HG02798 (cell line): ENCODE measurements around the gene LARGE1.
"Not testable (repeated sequence)": the region's sequence is repeated elsewhere in the genome, so short reads cannot be mapped to it uniquely, and the experiment has no call there.

Source experiments
- ATAC-seq: cut with Tn5 transposase; IDR thresholded peaks from one replicate; pipeline ENCODE4 v1.9.1; 2021; ENCODE audit warnings: mild to moderate bottlenecking; ENCODE audit not compliant: unreplicated experiment, poor library complexity

Gene LARGE1

GRCh38 chr22:33470456-33470855, 449.8 kb downstream of the LARGE1 start:
- ATAC-seq: peak; percentile 43

- ATAC-seq: no peak
These were observed 452.6 kb downstream of the LARGE1 start for GRCh38 chr22:33467620-33468095.

DNA sequence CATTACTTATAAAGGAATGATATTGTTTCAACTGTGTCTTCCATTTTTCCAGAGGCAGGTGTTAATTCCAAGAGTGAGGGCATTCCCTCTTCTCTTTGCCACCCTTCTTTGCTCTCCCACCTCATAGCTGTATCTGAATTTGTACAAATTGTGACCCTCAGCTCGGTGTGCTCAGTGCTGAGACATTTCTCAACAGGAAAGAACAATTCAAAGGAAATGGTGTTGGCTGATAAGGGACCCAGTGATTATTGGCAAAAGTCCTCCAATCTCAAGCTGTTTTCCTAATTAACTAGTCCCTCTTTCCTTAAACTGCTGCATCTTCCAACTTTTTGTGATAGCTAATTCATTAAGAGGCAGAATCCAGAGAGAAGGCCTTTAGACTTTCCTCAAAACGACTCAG, 453.2 kb downstream of the LARGE1 start:
- no peak for ATAC-seq

DNA sequence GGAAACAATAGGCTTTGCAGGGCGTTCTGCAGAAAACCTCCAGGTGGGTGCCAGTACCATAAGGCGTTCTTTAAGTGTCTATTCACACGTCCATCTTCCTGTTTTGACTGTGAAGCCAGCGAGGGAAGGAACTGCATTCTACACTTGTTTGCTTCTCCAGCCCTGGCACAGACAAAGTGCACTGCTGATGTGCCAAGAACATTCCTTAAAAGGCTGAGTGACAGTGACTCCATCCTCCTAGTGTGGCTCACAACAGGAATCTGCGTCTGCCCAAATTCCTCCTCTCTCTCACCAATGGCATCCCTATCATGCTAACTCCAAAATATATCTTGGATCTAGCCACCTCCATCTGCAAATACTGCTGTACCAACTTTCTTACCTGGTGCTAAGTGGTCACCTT, 454.7 kb downstream of the LARGE1 start:
- ATAC-seq: no peak

- no peak for ATAC-seq
These were observed 455.6 kb downstream of the LARGE1 start for GRCh38 chr22:33464698-33465097.

GRCh38 chr22:33461698-33462434, 458.4 kb downstream of the LARGE1 start:
- no peak for ATAC-seq

DNA sequence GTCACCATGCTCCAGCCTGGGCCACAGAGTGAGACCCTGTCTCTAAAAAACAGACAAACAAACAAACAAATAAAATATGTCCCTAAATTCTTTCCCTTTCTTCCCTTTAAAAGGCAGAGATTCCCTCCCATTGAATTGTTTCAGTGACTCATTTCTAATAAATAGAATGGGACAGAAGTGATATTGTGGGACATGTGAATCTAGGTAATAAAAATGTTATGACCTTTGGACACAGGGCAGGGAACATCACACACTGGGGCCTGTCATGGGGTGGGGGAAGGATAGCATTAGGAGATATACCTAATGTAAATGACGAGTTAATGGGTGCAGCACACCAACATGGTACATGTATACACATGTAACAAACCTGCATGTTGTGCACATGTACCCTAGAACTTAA, 459.0 kb downstream of the LARGE1 start:
- ATAC-seq: not testable (repeated sequence)

DNA sequence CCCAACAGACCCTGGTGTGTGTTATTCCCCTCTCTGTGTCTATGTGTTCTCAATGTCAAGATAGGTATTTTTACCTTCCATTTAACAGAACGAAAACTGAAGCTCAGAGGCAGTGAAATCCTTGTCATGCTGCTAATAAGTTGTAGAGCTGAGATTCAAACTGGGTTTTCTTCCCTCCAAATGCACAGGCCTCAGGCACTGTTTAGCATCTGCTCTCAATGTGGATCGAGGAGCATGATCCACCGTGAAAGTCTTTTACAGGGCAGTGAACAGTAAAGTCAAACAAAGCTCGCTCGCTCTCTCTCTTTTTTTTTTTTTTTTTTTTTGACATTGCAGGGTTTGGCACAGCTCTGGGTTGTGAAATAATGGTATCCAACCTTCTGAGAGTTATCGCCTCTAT, 461.1 kb downstream of the LARGE1 start:
- no peak for ATAC-seq

DNA sequence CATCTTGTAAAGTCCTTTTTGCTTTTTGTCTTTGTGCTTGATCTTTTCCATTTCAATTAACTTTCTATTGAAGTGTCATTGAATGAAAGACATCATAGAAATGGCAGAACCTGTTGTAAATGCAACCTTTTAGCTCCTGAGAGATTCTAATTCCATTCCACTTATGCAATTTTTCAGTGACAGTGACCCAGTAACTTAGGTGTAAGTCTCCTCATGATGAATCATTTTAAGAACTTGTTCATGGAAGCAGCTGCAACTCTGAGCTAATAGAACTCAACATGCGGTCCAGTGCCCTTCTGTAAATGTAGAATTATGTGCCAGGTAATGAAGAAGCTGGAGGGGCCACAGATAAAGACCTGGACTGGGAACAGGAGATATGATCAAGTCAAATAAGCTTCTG, 463.8 kb downstream of the LARGE1 start:
- ATAC-seq: no peak

DNA sequence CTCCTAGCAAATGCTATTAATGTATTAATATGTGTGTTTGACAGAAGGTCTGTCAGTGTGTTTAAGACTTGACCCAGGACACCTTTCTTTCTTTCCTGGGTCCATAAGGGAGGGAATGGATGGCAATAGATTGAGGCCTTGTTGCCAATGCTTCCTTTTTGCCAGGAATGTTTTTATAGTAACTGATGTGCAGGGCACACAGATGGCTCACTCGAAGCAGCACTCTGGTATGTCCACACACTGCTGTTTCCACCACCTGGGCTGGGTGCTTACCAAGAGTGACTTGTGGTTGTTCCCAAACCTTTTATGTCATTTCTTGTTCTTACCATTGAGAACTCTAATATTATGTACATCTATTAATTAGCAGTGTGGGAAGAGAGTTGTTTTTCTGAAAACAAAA, 465.2 kb downstream of the LARGE1 start:
- no peak for ATAC-seq

DNA sequence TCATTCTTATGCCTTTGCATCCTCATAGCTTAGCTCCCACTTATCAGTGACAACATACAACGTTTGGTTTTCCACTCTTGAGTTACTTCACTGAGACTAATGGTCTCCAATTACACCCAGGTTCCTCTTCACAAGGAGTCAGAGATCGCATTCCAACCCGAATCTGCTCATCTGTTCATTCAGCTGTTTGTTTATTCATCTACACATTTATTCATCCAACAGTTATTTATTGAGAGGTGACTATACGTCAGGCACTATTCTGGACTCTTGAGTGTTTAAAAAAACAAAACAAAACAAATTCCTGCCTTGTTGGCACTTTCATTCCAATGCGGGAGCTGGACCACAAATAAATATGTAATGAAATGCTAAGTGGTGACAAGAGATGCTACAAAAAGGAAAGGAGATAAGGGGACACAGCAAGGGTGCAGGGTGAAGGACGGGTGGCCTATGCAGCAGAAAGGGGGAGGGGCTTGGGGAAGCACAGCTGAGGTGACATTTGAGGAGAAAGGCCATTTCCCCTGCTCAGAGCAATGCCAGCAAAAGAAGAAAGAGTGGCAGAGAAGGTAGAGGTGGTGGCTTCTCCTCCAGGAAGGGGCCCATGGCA, 468.3 kb downstream of the LARGE1 start:
- no peak for ATAC-seq

- ATAC-seq: no peak
These were observed 469.5 kb downstream of the LARGE1 start for GRCh38 chr22:33450756-33451155.

DNA sequence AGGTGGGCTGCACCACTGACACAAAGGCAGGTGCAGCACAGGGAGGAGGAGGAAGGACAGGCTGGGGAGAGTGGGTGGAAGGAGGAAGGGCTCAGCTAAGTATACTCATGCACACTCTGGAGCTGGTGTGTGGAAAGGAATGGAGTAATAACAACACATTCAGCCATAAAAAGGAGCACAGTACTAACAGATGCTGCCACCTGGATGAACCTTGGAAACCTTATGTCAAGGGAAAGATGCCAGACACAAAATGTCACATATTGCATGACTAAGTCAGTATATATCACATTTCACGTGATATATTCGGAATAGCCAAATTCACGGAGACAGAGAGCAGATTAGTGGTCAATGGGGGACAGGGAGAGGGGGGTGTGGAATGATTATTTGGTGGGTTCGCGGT, 472.5 kb downstream of the LARGE1 start:
- no peak for ATAC-seq

DNA sequence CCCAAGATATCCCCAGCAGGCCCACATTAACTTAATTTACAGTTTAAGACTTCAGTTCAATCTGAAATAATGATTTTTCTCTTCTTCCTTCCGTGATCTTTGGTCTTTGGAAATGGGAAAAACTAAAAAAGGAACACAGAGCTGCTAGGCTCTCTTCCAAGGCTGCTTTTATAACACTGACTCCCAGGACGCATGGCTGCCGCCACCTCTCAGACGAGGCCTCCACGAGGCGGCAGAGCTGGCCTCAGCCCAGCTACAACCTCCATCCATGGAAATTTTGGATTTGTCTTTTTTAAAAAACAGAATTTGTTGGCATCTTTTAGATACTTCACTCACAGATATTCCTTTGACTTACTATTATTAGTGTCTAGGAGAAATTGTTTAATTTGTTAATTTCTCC, 476.6 kb downstream of the LARGE1 start:
- ATAC-seq: no peak

DNA sequence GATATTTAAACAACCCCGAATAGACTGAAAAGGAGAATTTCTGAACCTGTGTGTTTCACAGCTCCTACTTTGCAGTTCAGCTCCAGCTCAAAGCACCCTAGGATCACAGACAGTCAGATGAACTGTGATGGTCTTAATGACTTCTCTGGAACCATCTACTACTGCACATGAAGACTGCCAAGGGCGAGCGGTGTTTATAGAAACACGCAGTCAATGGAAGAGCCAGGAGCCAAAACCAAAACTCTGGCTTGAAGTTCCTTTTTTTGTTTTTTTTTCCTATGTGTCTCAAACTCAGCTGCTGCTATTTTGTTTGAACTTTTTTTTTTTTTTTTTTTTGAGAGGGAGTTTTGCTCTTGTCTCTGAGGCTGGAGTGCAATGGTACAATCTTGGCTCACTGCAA, 479.5 kb downstream of the LARGE1 start:
- ATAC-seq: no peak

DNA sequence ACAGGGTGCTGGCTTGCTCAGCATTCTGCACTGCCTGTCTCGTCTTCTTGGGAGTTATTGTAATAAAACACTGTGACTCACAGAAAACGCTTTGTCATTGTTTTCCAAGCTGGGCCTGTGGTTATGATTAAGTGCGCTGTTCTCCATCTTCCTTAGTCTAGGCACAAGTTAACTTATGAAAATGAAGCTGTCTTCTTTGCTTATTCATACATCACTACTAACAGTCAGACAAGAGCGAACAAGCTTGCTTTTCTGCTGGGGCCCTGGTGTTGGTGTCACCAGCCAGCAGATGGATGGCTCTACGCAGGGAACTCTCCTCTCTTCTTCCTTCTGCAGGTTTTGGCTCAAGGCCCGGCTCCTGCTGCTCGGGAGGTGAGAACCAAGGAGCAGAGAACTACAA, 482.0 kb downstream of the LARGE1 start:
- no peak for ATAC-seq

GRCh38 chr22:33431300-33431699, 489.0 kb downstream of the LARGE1 start:
- no peak for ATAC-seq

DNA sequence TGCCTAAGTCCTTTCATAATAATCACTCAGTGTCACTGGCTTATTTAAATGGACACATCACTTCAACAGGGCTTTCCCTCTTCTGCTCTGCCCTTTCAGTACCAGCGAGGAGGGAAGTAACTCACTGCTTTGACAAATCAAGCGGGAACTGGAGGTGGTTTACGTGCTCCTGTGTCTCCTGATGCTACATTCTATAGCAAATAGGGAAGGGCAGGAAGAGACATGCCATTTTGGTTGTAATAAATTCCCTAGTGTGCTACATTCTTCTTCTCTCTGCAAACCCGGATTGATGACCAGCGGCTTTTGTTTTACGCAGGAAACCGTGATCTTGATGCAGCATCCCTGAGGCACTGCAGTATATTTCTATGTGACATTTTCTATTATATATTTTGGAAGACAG, 491.0 kb downstream of the LARGE1 start:
- ATAC-seq: no peak

DNA sequence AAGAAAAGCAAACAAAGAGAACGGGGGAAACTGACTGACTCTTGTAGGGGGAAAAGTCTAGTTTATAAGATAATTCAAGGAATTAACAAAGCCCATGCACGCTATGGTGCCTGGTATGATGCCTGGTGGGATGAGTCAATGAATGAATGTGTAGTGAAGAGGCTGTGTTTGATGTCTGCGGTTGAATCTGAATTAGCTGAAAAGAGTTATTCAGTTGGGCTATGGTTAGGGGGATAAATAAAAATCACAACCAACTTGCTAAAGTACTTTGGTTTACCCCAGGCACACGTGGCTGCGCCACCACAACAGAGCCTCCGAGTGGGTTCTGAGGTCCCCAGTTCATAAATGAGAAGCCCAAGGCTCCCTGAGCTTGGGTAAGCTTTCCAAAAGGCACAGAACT, 492.8 kb downstream of the LARGE1 start:
- no peak for ATAC-seq

- ATAC-seq: no peak
These were observed 493.8 kb downstream of the LARGE1 start for GRCh38 chr22:33426451-33426850.

- ATAC-seq: no peak
These were observed 498.4 kb downstream of the LARGE1 start for GRCh38 chr22:33421859-33422258.

DNA sequence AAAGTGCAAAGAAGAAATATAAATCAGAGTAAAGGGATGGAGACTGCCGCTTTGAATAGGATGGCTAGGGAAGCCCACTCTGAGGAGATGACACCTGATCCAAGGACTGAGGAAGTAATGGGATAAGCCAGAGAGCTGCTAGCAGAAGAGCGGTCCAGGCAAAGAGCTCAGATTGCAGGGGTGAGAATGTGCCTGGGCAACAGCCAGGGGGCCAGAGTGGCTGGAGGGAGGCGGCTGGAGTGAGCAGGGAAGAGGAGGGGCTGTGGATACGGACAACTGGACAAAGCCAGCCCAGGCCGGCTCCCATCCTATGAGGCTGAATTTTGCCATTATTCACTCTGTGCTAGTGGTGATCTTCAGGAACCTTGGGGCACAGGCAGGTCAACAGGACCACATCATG, 501.8 kb downstream of the LARGE1 start:
- no peak for ATAC-seq
